Measurements from ENCODE around the gene SERPINA10. TPM values are rescaled to one million over a fixed set of nuclear protein-coding genes. Genes with fewer than 3 reads are reported as not detected.
"Not testable (repeated sequence)": the region's sequence is repeated elsewhere in the genome, so short reads cannot be mapped to it uniquely, and the experiment has no call there.

Gene SERPINA10
- total RNA-seq, 1 donor from 2014 or later: 0.32 TPM

- no peak for DNase-seq (ENCODE audit: low spot score)
These were observed 21.1 kb upstream of the SERPINA10 start for GRCh38 chr14:94313991-94314655.

GRCh38 chr14:94312481-94313246 lies 19.6 kb upstream of the SERPINA10 start:
- no peak for DNase-seq (ENCODE audit: low spot score)

- no peak for DNase-seq (ENCODE audit: low spot score)
These were observed 17.2 kb upstream of the SERPINA10 start for GRCh38 chr14:94310248-94310647.

- DNase-seq (ENCODE audit: low spot score): no peak
These were observed 16.7 kb upstream of the SERPINA10 start for GRCh38 chr14:94309721-94310120.

- DNase-seq (ENCODE audit: low spot score): no peak
These were observed 14.4 kb upstream of the SERPINA10 start for GRCh38 chr14:94307410-94307992.

- peak; percentile 6 for DNase-seq (ENCODE audit: low spot score)
These were observed 13.2 kb upstream of the SERPINA10 start for GRCh38 chr14:94306047-94306978.

GRCh38 chr14:94305620-94306019 lies 12.6 kb upstream of the SERPINA10 start:
- DNase-seq (ENCODE audit: low spot score): peak; percentile 2

GRCh38 chr14:94304243-94304642 lies 11.2 kb upstream of the SERPINA10 start:
- peak; percentile 6 for DNase-seq (ENCODE audit: low spot score)

- no peak for DNase-seq (ENCODE audit: low spot score)
These were observed 10.0 kb upstream of the SERPINA10 start for GRCh38 chr14:94303111-94303510.

GRCh38 chr14:94298130-94298529 lies 5.1 kb upstream of the SERPINA10 start:
- DNase-seq (ENCODE audit: low spot score): no peak

- not testable (repeated sequence) for DNase-seq (ENCODE audit: low spot score)
These were observed 3.1 kb upstream of the SERPINA10 start for GRCh38 chr14:94296181-94296545.

- DNase-seq (ENCODE audit: low spot score): no peak
These were observed 2.5 kb upstream of the SERPINA10 start for GRCh38 chr14:94295360-94296180.

- DNase-seq (ENCODE audit: low spot score): no peak
These were observed 483 bp upstream of the SERPINA10 start for GRCh38 chr14:94293578-94293924.

GRCh38 chr14:94292526-94292871 lies 569 bp downstream of the SERPINA10 start:
- DNase-seq (ENCODE audit: low spot score): no peak

- DNase-seq (ENCODE audit: low spot score): no peak
These were observed 1.1 kb downstream of the SERPINA10 start for GRCh38 chr14:94291906-94292525.

- DNase-seq (ENCODE audit: low spot score): no peak
These were observed 1.7 kb downstream of the SERPINA10 start for GRCh38 chr14:94291159-94291905.

GRCh38 chr14:94290197-94290596 lies 2.9 kb downstream of the SERPINA10 start:
- no peak for DNase-seq (ENCODE audit: low spot score)

- no peak for DNase-seq (ENCODE audit: low spot score)
These were observed 4.2 kb downstream of the SERPINA10 start for GRCh38 chr14:94288610-94289465.

GRCh38 chr14:94285158-94285557 lies 7.9 kb downstream of the SERPINA10 start:
- DNase-seq (ENCODE audit: low spot score): no peak

Measured in mucosa of gallbladder (tissue), 1 donor.